Sigmoid colon (tissue), 4 donors: ENCODE results near the gene RAB15.

Experiments used
- CTCF ChIP-seq, 4 experiments: fragments of 450-650 bp in 3 of 4; fragments of 200-600 bp in 1 of 4; IDR thresholded peaks; one replicate each; pipeline ENCODE4 v1.5.1; 2016 to 2019; ENCODE audit warnings: antibody characterized with exemption in 4 of 4, mild to moderate bottlenecking in 3 of 4, moderate library complexity in 2 of 4
- EP300 ChIP-seq, 4 donors: sonication (generic); formaldehyde crosslinking; IDR thresholded peaks; one replicate each; pipeline ENCODE4 v1.6.1; 2017; ENCODE audit warnings: antibody characterized with exemption in 4 of 4
- POLR2A ChIP-seq, 2 donors: fragments of 450-650 bp; IDR thresholded peaks; one replicate each; pipeline ENCODE4 v1.6.1; 2016; ENCODE audit warnings: antibody characterized with exemption in 2 of 2, mild to moderate bottlenecking in 2 of 2, moderate library complexity in 2 of 2
- POLR2AphosphoS5 ChIP-seq, 4 donors: sonication (generic); formaldehyde crosslinking; IDR thresholded peaks; one replicate each; pipeline ENCODE4 v1.6.1; 2017; ENCODE audit warnings: antibody characterized with exemption in 4 of 4

- TF ChIP-seq POLR2A (IDR thresholded peaks at IDR 0.05): no peak
- no peak for TF ChIP-seq CTCF (IDR thresholded peaks at IDR 0.05)
- no peak for TF ChIP-seq POLR2AphosphoS5 (IDR thresholded peaks at IDR 0.05)
- no peak for TF ChIP-seq EP300 (IDR thresholded peaks at IDR 0.05)
These were observed 18.2 kb upstream of the RAB15 start for GRCh38 chr14:64990296-64990695.
